T-helper 1 cell treated with Interleukin-12 subunit alpha and Interleukin-12 subunit beta and Interleukin-4 antibody, amounts not matched to agents 30 μg/mL and 1 μg/mL, for 36 hours (primary cell): ENCODE data around the gene IQUB.
"Not testable (repeated sequence)": the region's sequence is repeated elsewhere in the genome, so short reads cannot be mapped to it uniquely, and the experiment has no call there.

Experiments used
- H3K27ac Mint-ChIP-seq: one replicate; pipeline ENCODE4 v1.8.0; 2021; ENCODE audit warnings: mild to moderate bottlenecking, mixed read lengths
- H3K27me3 Mint-ChIP-seq: one replicate; pipeline ENCODE4 v1.8.0; 2021; ENCODE audit warnings: low read depth, mixed read lengths
- H3K36me3 Mint-ChIP-seq: one replicate; pipeline ENCODE4 v1.8.0; 2021; ENCODE audit warnings: low read depth, mixed read lengths
- H3K4me1 Mint-ChIP-seq: one replicate; pipeline ENCODE4 v1.8.0; 2021; ENCODE audit warnings: low read depth, mixed read lengths
- H3K4me3 Mint-ChIP-seq: one replicate; pipeline ENCODE4 v1.8.0; 2021; ENCODE audit warnings: mild to moderate bottlenecking, moderate library complexity, mixed read lengths
- H3K9me3 Mint-ChIP-seq: one replicate; pipeline ENCODE4 v1.8.0; 2021; ENCODE audit warnings: mixed read lengths

The IQUB gene

GRCh38 chr7:123435080-123435700, 99.2 kb downstream of the IQUB start:
- Mint-ChIP-seq H3K27me3 (no peaks in the 10 kb centered on the region), H3K27ac (no peak overlapping the region), H3K36me3 (no peaks in the 10 kb centered on the region), H3K9me3 (no peaks in the 10 kb centered on the region), H3K4me1 (no peaks in the 10 kb centered on the region), H3K4me3 (no peak overlapping the region)

- Mint-ChIP-seq H3K4me1 (no peaks in the 10 kb centered on the region), H3K4me3 (no peak overlapping the region), H3K36me3 (no peaks in the 10 kb centered on the region), H3K27ac (no peak overlapping the region), H3K9me3 (no peaks in the 10 kb centered on the region), H3K27me3 (no peaks in the 10 kb centered on the region)
Observed at GRCh38 chr7:123433665-123434064, 100.7 kb downstream of the IQUB start.

GRCh38 chr7:123432601-123433000, 101.8 kb downstream of the IQUB start:
- no peaks in the 10 kb centered on the region for H3K27me3 Mint-ChIP-seq

GRCh38 chr7:123431075-123431614, 103.2 kb downstream of the IQUB start:
- H3K4me1 Mint-ChIP-seq = no peaks in the 10 kb centered on the region
- H3K9me3 Mint-ChIP-seq = no peaks in the 10 kb centered on the region
- H3K27me3 Mint-ChIP-seq = no peaks in the 10 kb centered on the region
- no peaks in the 10 kb centered on the region for H3K36me3 Mint-ChIP-seq
- H3K27ac Mint-ChIP-seq = no peak overlapping the region
- no peak overlapping the region for H3K4me3 Mint-ChIP-seq

More at GRCh38 chr7:123432601-123433000, 101.8 kb downstream of the IQUB start:
- Mint-ChIP-seq H3K27ac (no peak overlapping the region), H3K4me1 (no peaks in the 10 kb centered on the region), H3K36me3 (no peaks in the 10 kb centered on the region), H3K9me3 (no peaks in the 10 kb centered on the region), H3K4me3 (no peak overlapping the region)

- Mint-ChIP-seq H3K36me3 (no peaks in the 10 kb centered on the region), H3K27ac (no peak overlapping the region), H3K4me3 (no peak overlapping the region), H3K27me3 (no peaks in the 10 kb centered on the region), H3K9me3 (no peaks in the 10 kb centered on the region), H3K4me1 (no peaks in the 10 kb centered on the region)
Observed at GRCh38 chr7:123425246-123425645, 109.1 kb downstream of the IQUB start.

GRCh38 chr7:123424463-123424862, 109.9 kb downstream of the IQUB start:
- H3K36me3 Mint-ChIP-seq = no peaks in the 10 kb centered on the region
- H3K4me1 Mint-ChIP-seq = no peaks in the 10 kb centered on the region
- H3K9me3 Mint-ChIP-seq = no peaks in the 10 kb centered on the region
- H3K27ac Mint-ChIP-seq = no peak overlapping the region
- H3K27me3 Mint-ChIP-seq = no peaks in the 10 kb centered on the region
- no peak overlapping the region for H3K4me3 Mint-ChIP-seq

- no peaks in the 10 kb centered on the region for H3K4me1 Mint-ChIP-seq
- no peaks in the 10 kb centered on the region for H3K27me3 Mint-ChIP-seq
- H3K4me3 Mint-ChIP-seq = no peak overlapping the region
- no peaks in the 10 kb centered on the region for H3K36me3 Mint-ChIP-seq
- no peak overlapping the region for H3K27ac Mint-ChIP-seq
- H3K9me3 Mint-ChIP-seq = no peaks in the 10 kb centered on the region
Observed at GRCh38 chr7:123423622-123424021, 110.8 kb downstream of the IQUB start.

GRCh38 chr7:123417580-123417979, 116.8 kb downstream of the IQUB start:
- Mint-ChIP-seq H3K4me3 (no peak overlapping the region), H3K27ac (no peak overlapping the region), H3K36me3 (no peaks in the 10 kb centered on the region), H3K4me1 (no peaks in the 10 kb centered on the region), H3K9me3 (peaks cover 13% of the 10 kb centered on the region), H3K27me3 (no peaks in the 10 kb centered on the region)

GRCh38 chr7:123415625-123416024, 118.8 kb downstream of the IQUB start:
- H3K27me3 Mint-ChIP-seq = no peaks in the 10 kb centered on the region

GRCh38 chr7:123410273-123410904, 124.0 kb downstream of the IQUB start:
- Mint-ChIP-seq H3K4me1 (no peaks in the 10 kb centered on the region), H3K27ac (no peak overlapping the region), H3K27me3 (no peaks in the 10 kb centered on the region), H3K36me3 (no peaks in the 10 kb centered on the region), H3K4me3 (no peak overlapping the region), H3K9me3 (no peaks in the 10 kb centered on the region)

More at GRCh38 chr7:123415625-123416024, 118.8 kb downstream of the IQUB start:
- Mint-ChIP-seq H3K27ac (no peak overlapping the region), H3K4me3 (no peak overlapping the region), H3K4me1 (no peaks in the 10 kb centered on the region), H3K9me3 (peaks cover 13% of the 10 kb centered on the region), H3K36me3 (no peaks in the 10 kb centered on the region)

- not testable (repeated sequence) for H3K27ac Mint-ChIP-seq, H3K4me1 Mint-ChIP-seq
Observed at GRCh38 chr7:123407951-123408350, 126.4 kb downstream of the IQUB start.

More at GRCh38 chr7:123407951-123408350, 126.4 kb downstream of the IQUB start:
- H3K27me3 Mint-ChIP-seq, H3K9me3 Mint-ChIP-seq, H3K4me3 Mint-ChIP-seq, H3K36me3 Mint-ChIP-seq: not testable (repeated sequence)
